Measurements from ENCODE around the gene PCDHB5. TPM values are rescaled to one million over a fixed set of nuclear protein-coding genes. Genes with fewer than 3 reads are reported as not detected.
"Not testable (repeated sequence)": the region's sequence is repeated elsewhere in the genome, so short reads cannot be mapped to it uniquely, and the experiment has no call there.

Gene PCDHB5
- total RNA-seq, 1 donor from 2014 or later, result 2.5 TPM

GRCh38 chr5:141151632-141152031 lies 16.6 kb downstream of the PCDHB5 start:
- DNase-seq (ENCODE audit: extremely low read depth, low read depth, low spot score), result not testable (repeated sequence)

DNA sequence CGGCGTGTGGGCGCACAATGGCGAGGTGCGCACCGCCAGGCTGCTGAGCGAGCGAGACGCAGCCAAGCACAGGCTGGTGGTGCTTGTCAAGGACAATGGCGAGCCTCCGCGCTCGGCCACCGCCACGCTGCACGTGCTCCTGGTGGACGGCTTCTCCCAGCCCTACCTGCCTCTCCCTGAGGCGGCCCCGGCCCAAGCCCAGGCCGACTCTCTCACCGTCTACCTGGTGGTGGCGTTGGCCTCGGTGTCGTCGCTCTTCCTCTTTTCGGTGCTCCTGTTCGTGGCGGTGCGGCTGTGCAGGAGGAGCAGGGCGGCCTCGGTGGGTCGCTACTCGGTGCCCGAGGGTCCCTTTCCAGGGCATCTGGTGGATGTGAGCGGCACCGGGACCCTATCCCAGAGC lies 17.1 kb downstream of the PCDHB5 start:
- DNase-seq (ENCODE audit: extremely low read depth, low read depth, low spot score), result not testable (repeated sequence)

GRCh38 chr5:141155540-141156374 lies 20.8 kb downstream of the PCDHB5 start:
- DNase-seq (ENCODE audit: extremely low read depth, low read depth, low spot score), result no peak

DNA sequence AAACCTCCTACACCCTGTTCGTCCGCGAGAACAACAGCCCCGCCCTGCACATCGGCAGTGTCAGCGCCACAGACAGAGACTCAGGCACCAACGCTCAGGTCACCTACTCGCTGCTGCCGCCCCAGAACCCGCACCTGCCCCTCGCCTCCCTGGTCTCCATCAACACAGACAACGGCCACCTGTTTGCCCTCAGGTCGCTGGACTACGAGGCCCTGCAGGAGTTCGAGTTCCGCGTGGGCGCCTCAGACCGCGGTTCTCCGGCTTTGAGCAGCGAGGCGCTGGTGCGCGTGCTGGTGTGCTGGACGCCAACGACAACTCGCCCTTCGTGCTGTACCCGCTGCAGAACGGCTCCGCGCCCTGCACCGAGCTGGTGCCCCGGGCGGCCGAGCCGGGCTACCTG lies 22.4 kb downstream of the PCDHB5 start:
- not testable (repeated sequence) for DNase-seq (ENCODE audit: extremely low read depth, low read depth, low spot score)

DNA sequence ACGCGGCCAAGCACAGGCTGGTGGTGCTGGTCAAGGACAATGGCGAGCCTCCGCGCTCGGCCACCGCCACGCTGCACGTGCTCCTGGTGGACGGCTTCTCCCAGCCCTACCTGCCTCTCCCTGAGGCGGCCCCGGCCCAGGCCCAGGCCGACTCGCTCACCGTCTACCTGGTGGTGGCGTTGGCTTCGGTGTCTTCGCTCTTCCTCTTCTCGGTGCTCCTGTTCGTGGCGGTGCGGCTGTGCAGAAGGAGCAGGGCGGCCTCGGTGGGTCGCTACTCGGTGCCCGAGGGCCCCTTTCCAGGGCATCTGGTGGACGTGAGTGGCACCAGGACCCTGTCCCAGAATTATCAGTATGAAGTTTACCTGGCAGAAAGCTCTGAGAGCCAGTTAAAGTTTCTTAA lies 22.9 kb downstream of the PCDHB5 start:
- DNase-seq (ENCODE audit: extremely low read depth, low read depth, low spot score), result not testable (repeated sequence)

DNA sequence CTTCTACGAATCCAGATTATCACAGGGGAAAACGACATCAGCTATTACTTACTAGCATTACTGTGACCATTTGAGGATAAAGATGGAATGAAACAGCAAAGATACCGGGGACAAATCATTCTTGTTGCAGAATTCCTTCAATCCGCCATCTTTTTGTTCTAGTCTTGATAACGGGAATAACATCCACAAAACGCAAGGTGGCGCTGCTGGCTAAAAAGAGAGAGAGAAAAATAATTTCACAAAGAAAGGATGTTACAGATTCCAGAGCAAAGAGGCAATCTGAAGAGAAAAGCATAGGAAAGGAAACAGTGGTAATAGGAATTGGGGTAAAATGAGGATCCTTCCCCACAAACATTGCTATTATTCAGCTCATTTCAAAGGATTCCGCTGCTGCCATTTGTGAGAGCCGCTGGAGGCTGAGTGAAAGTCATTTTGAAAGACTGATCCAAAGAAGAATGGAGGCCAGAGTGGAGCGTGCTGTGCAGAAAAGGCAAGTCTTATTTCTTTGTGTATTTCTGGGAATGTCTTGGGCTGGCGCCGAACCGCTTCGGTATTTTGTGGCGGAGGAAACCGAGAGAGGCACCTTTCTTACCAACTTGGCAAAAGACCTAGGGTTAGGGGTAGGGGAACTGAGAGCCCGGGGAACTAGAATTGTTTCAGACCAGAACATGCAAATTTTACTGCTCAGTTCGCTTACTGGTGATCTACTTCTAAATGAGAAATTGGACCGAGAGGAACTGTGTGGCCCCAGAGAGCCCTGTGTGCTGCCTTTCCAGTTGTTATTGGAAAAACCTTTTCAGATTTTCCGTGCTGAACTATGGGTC lies 37.6 kb downstream of the PCDHB5 start, which contains the start of gene PCDHB7:
PCDHB7 (plus strand) TSS at position 264 of the 824 bp plus-strand sequence; CDS start at position 456, 192 bp downstream.
- DNase-seq (ENCODE audit: extremely low read depth, low read depth, low spot score), result no peak

DNA sequence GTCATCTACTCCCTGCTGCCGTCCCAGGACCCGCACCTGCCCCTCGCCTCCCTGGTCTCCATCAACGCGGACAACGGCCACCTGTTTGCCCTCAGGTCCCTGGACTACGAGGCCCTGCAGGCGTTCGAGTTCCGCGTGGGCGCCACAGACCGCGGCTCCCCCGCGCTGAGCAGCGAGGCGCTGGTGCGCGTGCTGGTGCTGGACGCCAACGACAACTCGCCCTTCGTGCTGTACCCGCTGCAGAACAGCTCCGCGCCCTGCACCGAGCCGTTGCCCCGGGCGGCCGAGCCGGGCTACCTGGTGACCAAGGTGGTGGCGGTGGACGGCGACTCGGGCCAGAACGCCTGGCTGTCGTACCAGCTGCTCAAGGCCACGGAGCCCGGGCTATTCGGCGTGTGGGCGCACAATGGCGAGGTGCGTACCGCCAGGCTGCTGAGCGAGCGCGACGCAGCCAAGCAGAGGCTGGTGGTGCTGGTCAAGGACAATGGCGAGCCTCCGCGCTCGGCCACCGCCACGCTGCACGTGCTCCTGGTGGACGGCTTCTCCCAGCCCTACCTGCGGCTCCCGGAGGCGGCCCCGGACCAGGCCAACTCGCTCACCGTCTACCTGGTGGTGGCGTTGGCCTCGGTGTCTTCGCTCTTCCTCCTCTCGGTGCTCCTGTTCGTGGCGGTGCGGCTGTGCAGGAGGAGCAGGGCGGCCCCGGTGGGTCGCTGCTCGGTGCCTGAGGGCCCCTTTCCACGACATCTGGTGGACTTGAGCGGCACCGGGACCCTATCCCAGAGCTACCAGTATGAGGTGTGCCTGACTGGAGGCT lies 39.5 kb downstream of the PCDHB5 start:
- DNase-seq (ENCODE audit: extremely low read depth, low read depth, low spot score), result not testable (repeated sequence)

GRCh38 chr5:141175933-141176332 lies 40.9 kb downstream of the PCDHB5 start:
- DNase-seq (ENCODE audit: extremely low read depth, low read depth, low spot score), result no peak

DNA sequence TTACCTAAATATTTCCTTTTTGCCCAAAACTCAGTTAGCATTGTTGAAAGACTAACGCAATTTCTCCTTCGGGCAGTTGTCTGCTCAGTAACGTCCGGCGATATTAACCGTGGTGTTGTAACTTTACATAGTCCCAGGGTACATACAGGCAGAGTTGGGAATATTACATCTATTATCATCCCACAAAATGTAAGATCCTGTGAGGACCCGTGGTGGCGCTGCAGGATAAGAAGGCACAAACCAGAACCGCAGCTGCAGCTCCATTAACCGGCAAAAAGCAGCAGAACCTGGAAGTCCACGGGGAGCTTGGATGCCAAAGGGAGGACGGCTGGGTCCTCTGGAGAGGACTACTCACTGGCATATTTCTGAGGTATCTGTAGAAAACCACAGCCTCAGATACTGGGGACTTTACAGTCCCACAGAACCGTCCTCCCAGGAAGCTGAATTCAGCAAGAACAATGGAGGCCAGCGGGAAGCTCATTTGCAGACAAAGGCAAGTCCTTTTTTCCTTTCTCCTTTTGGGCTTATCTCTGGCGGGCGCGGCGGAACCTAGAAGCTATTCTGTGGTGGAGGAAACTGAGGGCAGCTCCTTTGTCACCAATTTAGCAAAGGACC lies 42.7 kb downstream of the PCDHB5 start, which contains the start of gene PCDHB8:
PCDHB8 (plus strand) TSS at position 214 of the 615 bp plus-strand sequence; CDS start at position 459, 245 bp downstream.
- not testable (repeated sequence) for DNase-seq (ENCODE audit: extremely low read depth, low read depth, low spot score)

- not testable (repeated sequence) for DNase-seq (ENCODE audit: extremely low read depth, low read depth, low spot score)
Observed at GRCh38 chr5:141179371-141179770, 44.4 kb downstream of the PCDHB5 start.

- DNase-seq (ENCODE audit: extremely low read depth, low read depth, low spot score), result not testable (repeated sequence)
Observed at GRCh38 chr5:141179876-141180275, 44.9 kb downstream of the PCDHB5 start.

DNA sequence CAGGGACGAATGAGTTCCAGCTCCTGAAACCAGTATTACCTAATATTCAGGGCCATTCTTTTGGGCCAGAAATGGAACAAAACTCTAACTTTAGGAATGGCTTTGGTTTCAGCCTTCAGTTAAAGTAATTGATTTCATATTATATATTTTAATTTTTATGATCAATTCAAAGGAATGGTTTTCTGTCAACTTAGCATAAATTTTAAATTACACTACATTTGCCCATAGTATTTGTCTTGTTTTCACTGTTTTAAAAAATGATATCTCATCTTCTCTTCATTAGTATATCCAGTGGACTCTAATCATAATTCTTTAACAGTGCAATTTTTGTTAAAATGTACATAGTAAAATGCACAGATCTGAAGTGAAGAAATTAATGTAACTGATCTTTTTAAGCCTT lies 45.3 kb downstream of the PCDHB5 start:
- DNase-seq (ENCODE audit: extremely low read depth, low read depth, low spot score), result no peak

- no peak for DNase-seq (ENCODE audit: extremely low read depth, low read depth, low spot score)
Observed at GRCh38 chr5:141182248-141182647, 47.2 kb downstream of the PCDHB5 start, which contains the start of gene PCDHB16. PCDHB16 (plus strand) TSS chr5:141182387; CDS start chr5:141182560, 173 bp downstream.

GRCh38 chr5:141184117-141184855 lies 49.3 kb downstream of the PCDHB5 start:
- DNase-seq (ENCODE audit: extremely low read depth, low read depth, low spot score), result not testable (repeated sequence)

DNA sequence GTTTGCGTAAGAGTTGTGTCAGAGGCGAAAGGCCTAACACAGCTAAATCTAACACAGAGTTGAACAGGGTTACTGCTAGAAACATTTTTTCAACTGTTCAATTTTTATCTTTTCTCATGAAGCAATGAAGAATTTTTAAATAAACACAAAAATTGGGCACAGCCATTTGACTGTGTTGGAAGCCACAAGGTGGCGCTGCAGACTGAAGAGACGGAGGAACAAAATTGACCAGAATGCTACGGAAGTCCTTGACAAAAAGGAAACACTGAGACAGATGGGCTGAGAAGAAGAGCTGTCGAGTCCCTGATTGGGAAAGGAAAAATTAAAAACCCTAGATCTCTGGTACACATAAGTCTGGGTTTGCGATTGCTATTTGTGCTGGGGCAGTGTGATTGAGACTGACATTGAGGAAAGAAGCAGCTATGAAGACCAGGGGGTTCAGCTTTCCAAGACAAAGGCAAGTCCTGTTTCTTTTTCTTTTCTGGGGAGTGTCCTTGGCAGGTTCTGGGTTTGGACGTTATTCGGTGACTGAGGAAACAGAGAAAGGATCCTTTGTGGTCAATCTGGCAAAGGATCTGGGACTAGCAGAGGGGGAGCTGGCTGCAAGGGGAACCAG lies 52.0 kb downstream of the PCDHB5 start, which contains the start of gene PCDHB9:
PCDHB9 (plus strand) TSS at position 265 of the 616 bp plus-strand sequence; CDS start at position 423, 158 bp downstream.
- DNase-seq (ENCODE audit: extremely low read depth, low read depth, low spot score), result no peak

All from glomerular endothelial cell (primary cell).